ENCODE data around the gene WIF1.

GRCh38 chr12:65100140-65100539 is 21.0 kb downstream of the WIF1 start:
- TF ChIP-seq CTCF (optimal IDR thresholded peaks at IDR 0.05 in 1 of 3, IDR thresholded peaks at IDR 0.05 in 1 of 3, conservative IDR thresholded peaks at IDR 0.05 in 1 of 3; ENCODE audit: extremely low read depth in 1 of 3, insufficient read depth in 2 of 3, low read length in 3 of 3) (peak in 2 of 3 experiments; percentile 18 to 43), EZH2 (IDR thresholded peaks at IDR 0.05; ENCODE audit: low read length) (no peak)

Data from keratinocyte (primary cell).